ENCODE data around the gene EMILIN1. TPM values are rescaled to one million over a fixed set of nuclear protein-coding genes. Genes with fewer than 3 reads are reported as not detected.
A peak's percentile ranks its signal among the peaks of the same experiment; 100 is the strongest.

Gene EMILIN1
- total RNA-seq, 1 donor from 2014 or later, result 1.6 TPM

GRCh38 chr2:27069961-27070618 lies 8.3 kb upstream of the EMILIN1 start:
- Histone ChIP-seq H3K4me3 (ENCODE audit: low read depth, low read length) (peak overlapping the region; percentile 93), H3K27me3 (ENCODE audit: control insufficient read depth, insufficient read depth, low read length) (no peaks in the 10 kb centered on the region), H3K36me3 (ENCODE audit: control insufficient read depth, insufficient read depth, low read length) (peaks cover 12% of the 10 kb centered on the region)
- DNase-seq (ENCODE audit: low read depth) (no peak), FAIRE-seq (no peak)
- no peak for TF ChIP-seq CTCF (IDR thresholded peaks at IDR 0.05; ENCODE audit: insufficient read depth, low read length, severe bottlenecking)

- Histone ChIP-seq H3K27me3 (ENCODE audit: control insufficient read depth, insufficient read depth, low read length) (no peaks in the 10 kb centered on the region), H3K36me3 (ENCODE audit: control insufficient read depth, insufficient read depth, low read length) (peaks cover 12% of the 10 kb centered on the region), H3K4me3 (ENCODE audit: low read depth, low read length) (peak overlapping the region; percentile 93)
- no peak for TF ChIP-seq CTCF (IDR thresholded peaks at IDR 0.05; ENCODE audit: insufficient read depth, low read length, severe bottlenecking)
- DNase-seq (ENCODE audit: low read depth), result no peak
- no peak for FAIRE-seq
Observed at GRCh38 chr2:27070653-27071276, 7.7 kb upstream of the EMILIN1 start.

DNA sequence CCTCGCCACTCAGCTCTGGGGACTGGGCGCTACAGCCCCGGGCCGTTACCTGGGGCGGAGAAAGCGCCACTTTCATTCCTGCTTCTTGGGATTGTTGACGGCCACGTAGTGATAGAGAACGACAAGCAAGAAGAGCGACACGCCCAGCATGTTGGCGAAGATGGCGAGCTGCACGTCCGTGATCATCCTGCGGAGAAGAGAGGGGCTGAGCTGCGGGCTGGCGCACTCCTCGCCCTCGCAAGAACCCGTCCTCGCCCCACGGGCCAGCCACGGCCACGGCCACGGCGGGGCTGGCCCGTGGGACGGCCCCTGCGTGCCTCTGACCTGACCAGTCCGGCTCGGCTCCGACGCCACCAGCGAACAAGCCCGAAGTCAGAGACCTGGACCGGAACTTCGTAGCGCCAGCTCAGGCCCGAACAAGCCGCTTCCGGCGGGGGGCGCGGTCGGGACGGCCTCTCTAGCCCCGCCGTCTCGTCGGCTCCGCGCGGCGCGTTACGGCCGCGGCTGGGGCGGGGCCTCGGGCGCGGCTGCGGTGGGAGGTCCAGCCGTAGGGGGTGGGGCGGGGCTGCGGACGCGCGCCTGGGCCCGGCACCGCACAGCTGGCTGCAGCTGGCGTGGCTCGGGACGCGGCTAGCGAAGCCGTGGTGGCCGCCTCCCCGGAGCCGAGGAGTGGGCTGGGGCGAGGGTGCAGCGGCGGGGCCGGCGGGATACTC lies 7.0 kb upstream of the EMILIN1 start, which contains the start of gene OST4:
Gene OST4, minus strand, starts transcription at position 378 of the 713 bp plus-strand sequence.
- Histone ChIP-seq H3K27me3 (ENCODE audit: control insufficient read depth, insufficient read depth, low read length) (no peaks in the 10 kb centered on the region), H3K36me3 (ENCODE audit: control insufficient read depth, insufficient read depth, low read length) (peaks cover 12% of the 10 kb centered on the region), H3K4me3 (ENCODE audit: low read depth, low read length) (peak within 1 kb of the TSS; percentile 93)
- FAIRE-seq, result no peak
- DNase-seq (ENCODE audit: low read depth), result peak; percentile 78
- no peak for TF ChIP-seq CTCF (IDR thresholded peaks at IDR 0.05; ENCODE audit: insufficient read depth, low read length, severe bottlenecking)

DNA sequence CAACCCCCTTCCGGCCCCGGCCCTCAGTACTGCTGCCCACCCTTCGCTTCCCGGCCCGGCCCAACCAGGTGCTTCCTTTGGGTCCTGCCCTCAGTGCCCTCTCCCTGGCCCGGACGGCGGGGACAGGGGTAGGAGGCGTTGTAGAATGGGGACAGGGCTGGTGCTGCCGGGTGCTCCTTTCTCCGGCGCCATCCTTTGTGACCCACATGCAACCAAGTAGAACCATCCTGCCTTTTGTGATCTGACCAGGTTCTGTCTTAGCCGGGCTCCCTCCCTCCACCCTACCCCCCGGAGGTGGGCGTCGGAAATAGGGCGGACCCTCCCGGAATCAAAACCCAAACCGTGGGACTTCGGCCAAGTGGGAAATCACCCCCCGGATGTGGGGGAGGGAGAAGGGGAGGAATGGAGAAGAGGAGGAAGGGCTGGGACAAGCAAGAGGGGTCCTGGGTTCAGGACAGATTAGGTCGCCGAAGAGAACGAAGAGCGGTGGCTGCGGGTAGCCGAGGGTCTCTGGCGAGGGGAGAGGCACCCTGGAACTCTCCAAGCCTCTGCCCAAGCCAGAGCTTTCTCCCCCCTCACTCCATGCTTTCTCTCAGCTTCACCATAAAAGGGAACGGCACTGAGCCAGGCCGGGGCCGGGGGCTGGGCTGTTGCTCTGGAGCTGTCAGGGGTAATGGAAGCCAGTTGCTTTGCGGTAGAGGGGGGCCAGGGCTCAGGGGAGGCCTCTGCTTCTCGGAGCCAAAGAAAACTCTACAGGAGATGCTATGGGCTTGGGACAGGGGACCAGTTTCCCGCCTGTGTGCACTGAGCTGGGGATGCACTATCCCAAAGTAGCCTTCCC lies 6.2 kb upstream of the EMILIN1 start:
- FAIRE-seq (no peak), DNase-seq (ENCODE audit: low read depth) (no peak)
- Histone ChIP-seq H3K27me3 (ENCODE audit: control insufficient read depth, insufficient read depth, low read length) (no peaks in the 10 kb centered on the region), H3K4me3 (ENCODE audit: low read depth, low read length) (peak overlapping the region; percentile 93), H3K36me3 (ENCODE audit: control insufficient read depth, insufficient read depth, low read length) (peaks cover 12% of the 10 kb centered on the region)
- TF ChIP-seq CTCF (IDR thresholded peaks at IDR 0.05; ENCODE audit: insufficient read depth, low read length, severe bottlenecking), result no peak

DNA sequence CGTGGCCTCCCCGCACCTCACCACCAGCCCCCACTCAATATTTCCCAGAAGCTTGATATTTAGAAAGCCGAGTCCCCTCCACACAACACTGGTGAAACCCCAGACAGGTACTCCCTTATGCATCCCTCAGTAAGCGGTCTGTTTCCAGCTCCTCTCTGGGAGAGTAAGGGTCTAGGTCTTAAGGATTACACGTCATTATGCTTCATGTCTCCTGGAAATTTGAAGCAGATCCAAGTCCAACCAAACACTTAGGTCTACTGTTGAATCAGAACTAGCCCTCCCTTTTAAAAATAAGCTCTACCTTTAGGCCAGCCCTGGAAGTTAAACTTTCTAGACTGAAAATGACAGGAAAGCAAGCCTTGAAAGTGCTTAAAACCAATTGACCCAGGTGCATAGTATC lies 5.5 kb upstream of the EMILIN1 start:
- no peak for FAIRE-seq
- Histone ChIP-seq H3K4me3 (ENCODE audit: low read depth, low read length) (no peak overlapping the region), H3K36me3 (ENCODE audit: control insufficient read depth, insufficient read depth, low read length) (peaks cover 12% of the 10 kb centered on the region), H3K27me3 (ENCODE audit: control insufficient read depth, insufficient read depth, low read length) (no peaks in the 10 kb centered on the region)
- DNase-seq (ENCODE audit: low read depth), result no peak
- TF ChIP-seq CTCF (IDR thresholded peaks at IDR 0.05; ENCODE audit: insufficient read depth, low read length, severe bottlenecking), result no peak
